Renal cortex interstitium (tissue), 15 donors: ENCODE data around the gene CCDC71L. TPM values are rescaled to one million over a fixed set of nuclear protein-coding genes. Genes with fewer than 3 reads are reported as not detected.
"Not testable (repeated sequence)": the region's sequence is repeated elsewhere in the genome, so short reads cannot be mapped to it uniquely, and the experiment has no call there.

ENCODE experiments used
- DNase-seq, 11 donors: peaks; one replicate each; pipeline ENCODE4 v3.0.0-alpha.2; 2013; ENCODE audit warnings: low read depth in 9 of 11, low spot score in 4 of 11; ENCODE audit errors: extremely low read depth in 1 of 11
- long read RNA-seq, 16 experiments: transcript quantifications; one replicate each; lab custom pipeline, GENCODE V29; 2026
- polyA plus RNA-seq, 3 donors: library from polyadenylated mRNA; unstranded; fragments of 120-200 nt; gene quantifications; one replicate each; pipeline ENCODE4 v1.2.1, GENCODE V29; 2013; ENCODE audit not compliant: insufficient read length in 3 of 3

The CCDC71L gene
- polyA plus RNA-seq: 1 to 10 TPM; 6.8 to 8.6 (median 8.0) TPM
- long read RNA-seq, donor 1, full-length matches to known transcripts: 12 of 12 reads
- long read RNA-seq, donor 1, partial matches to known transcripts: 0 of 12 reads
- long read RNA-seq, donor 1, other reads (novel, unspliced or antisense): 0 of 12 reads
- long read RNA-seq, donor 2, full-length matches to known transcripts: 6 of 6 reads
- long read RNA-seq, donor 2, partial matches to known transcripts: 0 of 6 reads
- long read RNA-seq, donor 2, other reads (novel, unspliced or antisense): 0 of 6 reads
- long read RNA-seq, donor 3, full-length matches to known transcripts: 15 of 15 reads
- long read RNA-seq, donor 3, partial matches to known transcripts: 0 of 15 reads
- long read RNA-seq, donor 3, other reads (novel, unspliced or antisense): 0 of 15 reads
- long read RNA-seq, donor 4, full-length matches to known transcripts: 7 of 7 reads
- long read RNA-seq, donor 4, partial matches to known transcripts: 0 of 7 reads
- long read RNA-seq, donor 4, other reads (novel, unspliced or antisense): 0 of 7 reads
- long read RNA-seq, donor 5: 0 reads
- long read RNA-seq, donor 6, full-length matches to known transcripts: 9 of 9 reads
- long read RNA-seq, donor 6, partial matches to known transcripts: 0 of 9 reads
- long read RNA-seq, donor 6, other reads (novel, unspliced or antisense): 0 of 9 reads
- long read RNA-seq, donor 7, full-length matches to known transcripts: 8 of 8 reads
- long read RNA-seq, donor 7, partial matches to known transcripts: 0 of 8 reads
- long read RNA-seq, donor 7, other reads (novel, unspliced or antisense): 0 of 8 reads
- long read RNA-seq, donor 8: 0 reads
- long read RNA-seq, donor 9, full-length matches to known transcripts: 12 of 12 reads
- long read RNA-seq, donor 9, partial matches to known transcripts: 0 of 12 reads
- long read RNA-seq, donor 9, other reads (novel, unspliced or antisense): 0 of 12 reads
- long read RNA-seq, donor 10, full-length matches to known transcripts: 15 of 15 reads
- long read RNA-seq, donor 10, partial matches to known transcripts: 0 of 15 reads
- long read RNA-seq, donor 10, other reads (novel, unspliced or antisense): 0 of 15 reads
- long read RNA-seq, donor 11, full-length matches to known transcripts: 10 of 10 reads
- long read RNA-seq, donor 11, partial matches to known transcripts: 0 of 10 reads
- long read RNA-seq, donor 11, other reads (novel, unspliced or antisense): 0 of 10 reads
- long read RNA-seq, donor 12, full-length matches to known transcripts: 9 of 9 reads
- long read RNA-seq, donor 12, partial matches to known transcripts: 0 of 9 reads
- long read RNA-seq, donor 12, other reads (novel, unspliced or antisense): 0 of 9 reads
- long read RNA-seq, donor 13: 0 reads
- long read RNA-seq, donor 14, full-length matches to known transcripts: 7 of 7 reads
- long read RNA-seq, donor 14, partial matches to known transcripts: 0 of 7 reads
- long read RNA-seq, donor 14, other reads (novel, unspliced or antisense): 0 of 7 reads
- long read RNA-seq, donor 15, full-length matches to known transcripts: 2 of 2 reads
- long read RNA-seq, donor 15, partial matches to known transcripts: 0 of 2 reads
- long read RNA-seq, donor 15, other reads (novel, unspliced or antisense): 0 of 2 reads
- long read RNA-seq, donor 16, full-length matches to known transcripts: 13 of 13 reads
- long read RNA-seq, donor 16, partial matches to known transcripts: 0 of 13 reads
- long read RNA-seq, donor 16, other reads (novel, unspliced or antisense): 0 of 13 reads

GRCh38 chr7:106660862-106661720 lies at the start of gene CCDC71L:
CCDC71L (minus strand) TSS chr7:106661158; CDS start chr7:106660896, 262 bp downstream.
- peak; percentile 65 to 91 (median 84) for DNase-seq

DNA sequence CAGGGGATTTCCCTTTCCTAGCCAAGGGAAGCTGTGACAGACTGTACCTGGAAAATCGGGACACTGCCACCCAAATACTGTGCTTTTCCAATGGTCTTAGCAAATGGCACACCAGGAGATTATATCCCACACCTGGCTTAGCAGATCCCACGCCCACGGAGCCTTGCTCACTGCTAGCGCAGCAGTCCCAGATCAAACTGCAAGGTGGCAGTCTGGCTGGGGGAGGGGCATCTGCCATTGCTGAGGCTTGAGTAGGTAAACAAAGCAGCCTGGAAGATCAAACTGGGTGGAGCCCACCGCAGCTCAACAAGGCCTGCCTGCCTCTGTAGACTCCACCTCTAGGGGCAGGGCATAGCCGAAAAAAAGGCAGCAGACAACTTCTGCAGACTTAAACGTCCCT lies 48.6 kb upstream of the CCDC71L start:
- not testable (repeated sequence) for DNase-seq

- no peak for DNase-seq
Measured at GRCh38 chr7:106704000-106704840, 43.3 kb upstream of the CCDC71L start.

GRCh38 chr7:106693677-106694353 lies 32.9 kb upstream of the CCDC71L start:
- no peak for DNase-seq

DNA sequence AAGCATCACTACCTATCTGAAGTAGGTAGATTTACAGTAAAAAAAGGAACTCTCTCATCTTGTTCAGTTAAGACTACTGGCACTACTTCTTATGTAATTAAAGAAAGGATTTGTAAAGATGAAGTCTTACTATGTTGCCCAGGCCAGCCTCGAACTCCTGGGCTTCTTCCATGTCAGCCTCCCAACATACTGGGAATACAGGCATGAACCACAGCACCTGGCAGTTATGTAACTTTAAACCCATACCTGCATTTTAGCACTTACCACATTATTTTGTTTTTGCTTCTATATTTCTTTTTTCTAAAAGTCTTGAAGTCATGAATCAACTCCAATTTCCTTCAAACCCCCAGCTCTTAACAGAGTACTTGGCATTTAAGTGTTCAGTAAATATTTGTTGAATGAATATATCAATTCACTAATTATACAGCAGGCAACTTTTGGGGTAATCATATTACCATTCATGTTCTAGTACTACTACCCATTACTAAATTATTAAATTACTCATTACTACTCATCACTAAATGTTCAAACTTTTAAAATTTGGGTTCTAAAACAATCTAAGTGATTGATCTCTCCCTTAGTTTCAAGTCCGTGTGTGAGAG lies 31.6 kb upstream of the CCDC71L start:
- DNase-seq: no peak

GRCh38 chr7:106688161-106688560 lies 27.2 kb upstream of the CCDC71L start:
- DNase-seq: not testable (repeated sequence)

DNA sequence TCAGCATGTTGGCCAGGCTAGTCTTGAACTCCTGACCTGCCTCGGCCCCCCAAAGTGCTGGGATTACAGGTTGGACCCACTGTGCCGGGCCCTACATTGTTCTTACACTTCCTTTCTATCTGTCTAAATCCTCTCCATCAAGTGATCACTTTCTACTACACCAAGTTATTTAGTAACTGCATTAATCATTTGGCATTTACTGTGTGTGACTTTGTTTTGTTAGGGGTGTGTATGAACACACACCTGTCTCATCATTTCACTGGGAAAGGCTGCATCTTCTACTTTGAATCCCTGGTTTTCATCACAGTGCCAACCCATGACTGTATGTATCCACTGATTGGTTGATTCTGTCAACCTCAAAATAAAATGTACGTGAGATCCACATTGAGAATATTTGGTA lies 23.0 kb upstream of the CCDC71L start:
- no peak for DNase-seq

- no peak for DNase-seq
Measured at GRCh38 chr7:106681815-106682495, 21.0 kb upstream of the CCDC71L start.

GRCh38 chr7:106679153-106679931 lies 18.4 kb upstream of the CCDC71L start:
- DNase-seq: no peak

DNA sequence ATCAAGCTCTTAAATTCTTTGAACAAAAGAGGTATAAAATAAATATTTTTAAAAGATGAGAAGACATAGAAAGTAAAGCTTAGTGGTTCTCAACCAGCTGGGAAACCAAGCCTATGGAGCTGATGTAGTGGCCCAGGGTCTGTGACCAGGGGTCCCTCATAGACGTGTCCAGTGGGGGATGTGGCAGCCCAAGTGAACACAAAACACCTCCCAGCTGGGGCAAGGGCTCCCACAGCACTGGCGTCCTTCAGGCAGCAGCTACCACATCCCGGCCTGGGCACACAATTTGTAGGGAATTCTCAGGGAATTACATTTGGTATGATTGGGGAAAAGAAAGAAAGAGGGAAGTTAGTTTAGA lies 17.8 kb upstream of the CCDC71L start:
- DNase-seq: no peak

- not testable (repeated sequence) for DNase-seq
Measured at GRCh38 chr7:106676506-106676905, 15.5 kb upstream of the CCDC71L start.

GRCh38 chr7:106673688-106674087 lies 12.7 kb upstream of the CCDC71L start:
- DNase-seq: not testable (repeated sequence)

- not testable (repeated sequence) for DNase-seq
Measured at GRCh38 chr7:106671930-106672329, 11.0 kb upstream of the CCDC71L start.

- DNase-seq: no peak
Measured at GRCh38 chr7:106671160-106671559, 10.2 kb upstream of the CCDC71L start.
